ENCODE data around the gene MYF6. TPM values are rescaled to one million over a fixed set of nuclear protein-coding genes. Genes with fewer than 3 reads are reported as not detected.
"Not testable (repeated sequence)": the region's sequence is repeated elsewhere in the genome, so short reads cannot be mapped to it uniquely, and the experiment has no call there.

MYF6 gene
- not detected for total RNA-seq
- polyA plus RNA-seq = not detected

- H3K27me3 ChIP-seq = peaks cover 0 to 37% (median 18%) of the 10 kb centered on the region in 3 donors
- 47 to 61% methylated on average over 4 of the region's 4 CpGs for WGBS, 2 donors
- peaks cover 0 to 8% (median 0%) of the 10 kb centered on the region in 4 donors for H3K4me1 ChIP-seq
- no peaks in the 10 kb centered on the region for H3K36me3 ChIP-seq
- no peaks in the 10 kb centered on the region for H3K9me3 ChIP-seq
- no peak within 1 kb of the TSS for H3K27ac ChIP-seq
- intact Hi-C loops (cut with DNase I) = no loop called here
- H3K4me3 ChIP-seq = peak within 1 kb of the TSS in 1 of 4 donors; percentile 15
- TF ChIP-seq POLR2AphosphoS5 (IDR thresholded peaks at IDR 0.05) = no peak
- no peak for TF ChIP-seq EP300 (IDR thresholded peaks at IDR 0.05)
- no peak for TF ChIP-seq CTCF (IDR thresholded peaks at IDR 0.05)
- no peak for TF ChIP-seq POLR2A (IDR thresholded peaks at IDR 0.05)
- DNase-seq = no peak
Observed at GRCh38 chr12:80707126-80707829, at the start of gene MYF6. Gene MYF6, plus strand, starts transcription at chr12:80707634. Its CDS starts 86 bp downstream, at chr12:80707720.

GRCh38 chr12:80659512-80660063 is 47.8 kb upstream of the MYF6 start:
- no peak for TF ChIP-seq POLR2A (IDR thresholded peaks at IDR 0.05)
- no peak for TF ChIP-seq EP300 (IDR thresholded peaks at IDR 0.05)
- no peak for TF ChIP-seq CTCF (IDR thresholded peaks at IDR 0.05)
- no peak for TF ChIP-seq POLR2AphosphoS5 (IDR thresholded peaks at IDR 0.05)
- H3K9me3 ChIP-seq = no peaks in the 10 kb centered on the region
- H3K36me3 ChIP-seq = no peaks in the 10 kb centered on the region
- no peak overlapping the region for H3K27ac ChIP-seq
- DNase-seq = no peak
- no peaks in the 10 kb centered on the region for H3K4me1 ChIP-seq
- 58 to 78% methylated on average over 5 of the region's 5 CpGs for WGBS, 2 donors
- no peaks in the 10 kb centered on the region for H3K27me3 ChIP-seq
- no peak overlapping the region for H3K4me3 ChIP-seq
- intact Hi-C loops (cut with DNase I) = no loop called here

GRCh38 chr12:80662586-80662985 is 44.8 kb upstream of the MYF6 start:
- H3K4me1 ChIP-seq = no peaks in the 10 kb centered on the region
- intact Hi-C loops (cut with DNase I) = no loop called here

GRCh38 chr12:80670214-80670613 is 37.2 kb upstream of the MYF6 start:
- Histone ChIP-seq H3K27me3 (no peaks in the 10 kb centered on the region), H3K4me3 (no peak overlapping the region), H3K9me3 (no peaks in the 10 kb centered on the region), H3K4me1 (no peaks in the 10 kb centered on the region), H3K27ac (no peak overlapping the region), H3K36me3 (no peaks in the 10 kb centered on the region)
- WGBS, 2 donors = 45 to 65% methylated on average over 5 of the region's 5 CpGs
- no peak for DNase-seq
- TF ChIP-seq POLR2A (IDR thresholded peaks at IDR 0.05) (no peak), EP300 (IDR thresholded peaks at IDR 0.05) (no peak), POLR2AphosphoS5 (IDR thresholded peaks at IDR 0.05) (no peak), CTCF (IDR thresholded peaks at IDR 0.05) (no peak)
- intact Hi-C loops (cut with DNase I) = no loop called here

More at GRCh38 chr12:80662586-80662985, 44.8 kb upstream of the MYF6 start:
- H3K9me3 ChIP-seq = no peaks in the 10 kb centered on the region
- H3K4me3 ChIP-seq = no peak overlapping the region
- H3K36me3 ChIP-seq = no peaks in the 10 kb centered on the region
- H3K27ac ChIP-seq = no peak overlapping the region
- DNase-seq = no peak
- H3K27me3 ChIP-seq = no peaks in the 10 kb centered on the region
- TF ChIP-seq EP300 (IDR thresholded peaks at IDR 0.05) (no peak), CTCF (IDR thresholded peaks at IDR 0.05) (no peak), POLR2A (IDR thresholded peaks at IDR 0.05) (no peak), POLR2AphosphoS5 (IDR thresholded peaks at IDR 0.05) (no peak)

- DNase-seq, H3K9me3 ChIP-seq: not testable (repeated sequence)
- 91 to 93% methylated on average over 13 of the region's 13 CpGs for WGBS, 2 donors
Observed at GRCh38 chr12:80676042-80676636, 31.3 kb upstream of the MYF6 start.

More at GRCh38 chr12:80676042-80676636, 31.3 kb upstream of the MYF6 start:
- intact Hi-C loops (cut with DNase I); H3K4me1 ChIP-seq; H3K4me3 ChIP-seq; H3K27ac ChIP-seq; H3K36me3 ChIP-seq; H3K27me3 ChIP-seq: not testable (repeated sequence)

Measured in sigmoid colon (tissue), 7 donors.